ENCODE results near the gene HMGB3.
"Not testable (repeated sequence)": the region's sequence is repeated elsewhere in the genome, so short reads cannot be mapped to it uniquely, and the experiment has no call there.

HMGB3 gene

DNA sequence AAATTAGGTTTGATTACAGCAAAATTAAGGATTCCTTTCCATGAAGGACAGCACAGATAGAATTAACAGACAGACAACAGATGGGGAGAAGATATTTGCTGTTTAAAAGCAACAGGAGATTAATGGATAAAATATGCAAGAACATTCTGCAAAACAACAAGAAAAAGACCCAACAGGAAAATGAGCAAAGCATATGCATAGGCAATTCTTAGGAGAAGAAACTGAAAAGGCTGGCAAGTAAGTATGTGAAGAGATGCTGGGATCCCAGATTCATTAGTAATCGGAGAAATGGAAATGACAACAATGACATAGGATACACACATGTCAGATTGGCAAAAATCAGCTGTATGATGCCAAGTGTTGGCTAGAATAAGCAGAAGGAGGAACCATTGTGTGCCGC lies 27.5 kb upstream of the HMGB3 start:
- 80 to 92% methylated on average over 1 to 2 of the region's 2 CpGs for WGBS, 2 experiments (ENCODE audit: insufficient coverage in 2 of 2)
- no peaks in the 10 kb centered on the region for H3K36me3 ChIP-seq (ENCODE audit: control insufficient read depth, insufficient read depth, low read length)
- H3K9me3 ChIP-seq (ENCODE audit: control insufficient read depth, low read length) = no peaks in the 10 kb centered on the region
- H3K4me1 ChIP-seq (ENCODE audit: control insufficient read depth, insufficient read depth, low read length, poor library complexity, severe bottlenecking) = no peaks in the 10 kb centered on the region
- no peak overlapping the region for H3K27ac ChIP-seq (ENCODE audit: low read depth, low read length, severe bottlenecking)
- no peak overlapping the region for H3K4me3 ChIP-seq (ENCODE audit: extremely low read depth, insufficient read depth, low read length, poor library complexity, severe bottlenecking)

DNA sequence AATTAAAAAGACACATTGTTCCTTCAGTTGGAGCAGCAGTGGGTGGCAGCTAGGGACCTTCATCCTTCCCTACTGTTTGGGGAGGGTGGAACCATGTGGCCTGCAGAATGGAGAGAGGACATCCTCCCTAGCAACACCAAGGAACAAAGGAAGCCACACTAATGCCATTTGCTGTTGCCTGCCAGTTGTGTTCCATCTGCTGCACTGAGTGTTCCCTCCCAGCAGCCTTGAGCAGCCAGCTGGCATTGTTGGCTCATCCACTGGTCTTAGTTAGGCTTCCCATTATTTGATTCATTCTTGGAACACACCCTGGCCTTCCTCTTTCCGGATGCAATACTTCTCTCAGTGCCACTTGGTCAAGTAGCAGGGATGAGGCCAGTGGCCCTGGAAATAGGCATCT lies 25.0 kb upstream of the HMGB3 start:
- whole genome bisulfite sequencing, 2 experiments (ENCODE audit: insufficient coverage in 2 of 2) = 100% methylated on average over 1 of the region's 1 CpG; no CpG with 5 or more reads in 1 of the 2 experiments
- H3K9me3 ChIP-seq (ENCODE audit: control insufficient read depth, low read length) = no peaks in the 10 kb centered on the region
- no peaks in the 10 kb centered on the region for H3K4me1 ChIP-seq (ENCODE audit: control insufficient read depth, insufficient read depth, low read length, poor library complexity, severe bottlenecking)
- H3K4me3 ChIP-seq (ENCODE audit: extremely low read depth, insufficient read depth, low read length, poor library complexity, severe bottlenecking) = no peak overlapping the region
- no peaks in the 10 kb centered on the region for H3K36me3 ChIP-seq (ENCODE audit: control insufficient read depth, insufficient read depth, low read length)
- H3K27ac ChIP-seq (ENCODE audit: low read depth, low read length, severe bottlenecking) = no peak overlapping the region

DNA sequence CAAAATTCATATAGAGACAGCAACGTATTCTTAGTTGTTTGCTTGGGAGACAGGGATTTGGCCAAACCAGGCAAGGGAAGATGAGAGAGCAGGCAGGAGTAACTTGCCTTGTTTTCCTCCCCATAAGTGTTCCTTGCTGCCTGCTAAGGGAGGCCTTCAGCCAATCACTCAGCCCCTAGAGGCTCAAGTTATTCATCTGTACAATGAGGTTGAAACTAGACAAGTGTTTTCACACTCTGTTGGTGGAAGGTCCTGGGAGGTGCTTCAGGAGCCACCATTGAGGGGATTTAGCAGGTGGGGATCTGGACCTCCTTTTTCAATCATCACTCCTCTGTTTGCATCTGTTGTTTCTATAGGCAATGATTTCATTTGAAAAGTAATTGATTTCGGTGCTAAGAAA lies 23.6 kb upstream of the HMGB3 start:
- 86 to 100% methylated on average over 1 of the region's 2 CpGs for WGBS, 2 experiments (ENCODE audit: insufficient coverage in 2 of 2)
- no peaks in the 10 kb centered on the region for H3K9me3 ChIP-seq (ENCODE audit: control insufficient read depth, low read length)
- no peak overlapping the region for H3K4me3 ChIP-seq (ENCODE audit: extremely low read depth, insufficient read depth, low read length, poor library complexity, severe bottlenecking)
- H3K36me3 ChIP-seq (ENCODE audit: control insufficient read depth, insufficient read depth, low read length) = no peaks in the 10 kb centered on the region
- no peak overlapping the region for H3K27ac ChIP-seq (ENCODE audit: low read depth, low read length, severe bottlenecking)
- no peaks in the 10 kb centered on the region for H3K4me1 ChIP-seq (ENCODE audit: control insufficient read depth, insufficient read depth, low read length, poor library complexity, severe bottlenecking)

DNA sequence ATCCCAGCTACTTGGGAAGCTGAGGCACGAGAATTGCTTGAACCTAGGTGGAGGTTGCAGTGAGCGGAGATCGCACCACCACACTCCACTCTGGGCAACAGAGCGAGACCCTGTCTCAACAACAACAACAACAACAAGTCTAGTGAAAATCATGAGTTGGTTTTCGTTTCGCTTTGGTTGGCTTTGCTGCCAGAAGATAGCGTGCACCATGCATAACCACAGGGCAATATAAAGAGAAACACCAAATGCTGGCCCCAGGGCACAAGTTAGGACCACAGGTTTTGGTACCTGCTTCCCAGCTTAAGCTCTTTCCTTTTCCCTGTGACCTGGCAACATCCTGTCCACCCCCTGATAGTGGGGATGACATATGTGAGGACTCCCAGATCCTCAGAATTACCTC lies 21.5 kb upstream of the HMGB3 start:
- 80 to 100% methylated on average over 1 to 2 of the region's 7 CpGs for WGBS, 2 experiments (ENCODE audit: insufficient coverage in 2 of 2)
- Histone ChIP-seq H3K9me3 (ENCODE audit: control insufficient read depth, low read length) (no peaks in the 10 kb centered on the region), H3K4me1 (ENCODE audit: control insufficient read depth, insufficient read depth, low read length, poor library complexity, severe bottlenecking) (no peaks in the 10 kb centered on the region), H3K27ac (ENCODE audit: low read depth, low read length, severe bottlenecking) (no peak overlapping the region), H3K4me3 (ENCODE audit: extremely low read depth, insufficient read depth, low read length, poor library complexity, severe bottlenecking) (no peak overlapping the region), H3K36me3 (ENCODE audit: control insufficient read depth, insufficient read depth, low read length) (no peaks in the 10 kb centered on the region)

DNA sequence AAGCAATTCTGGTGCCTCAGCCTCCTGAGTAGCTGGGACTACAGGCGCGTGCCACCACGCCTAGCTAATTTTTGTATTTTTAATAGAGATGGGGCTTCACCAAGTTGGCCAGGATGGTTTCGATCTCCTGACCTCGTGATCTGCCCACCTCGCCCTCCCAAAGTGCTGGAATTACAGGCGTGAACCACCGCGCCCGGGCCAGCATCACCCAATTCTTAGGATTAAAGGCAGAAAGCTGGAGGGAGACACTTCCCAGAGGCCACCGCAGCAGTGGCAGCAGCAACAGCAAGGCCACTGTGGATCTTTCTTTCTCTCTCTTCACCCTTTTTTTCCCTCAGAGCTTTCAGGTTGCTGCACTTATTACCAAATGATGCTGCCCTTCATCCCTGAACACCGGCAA lies 18.7 kb upstream of the HMGB3 start:
- not testable (repeated sequence) for H3K9me3 ChIP-seq (ENCODE audit: control insufficient read depth, low read length); H3K27ac ChIP-seq (ENCODE audit: low read depth, low read length, severe bottlenecking); H3K36me3 ChIP-seq (ENCODE audit: control insufficient read depth, insufficient read depth, low read length); H3K4me3 ChIP-seq (ENCODE audit: extremely low read depth, insufficient read depth, low read length, poor library complexity, severe bottlenecking); H3K4me1 ChIP-seq (ENCODE audit: control insufficient read depth, insufficient read depth, low read length, poor library complexity, severe bottlenecking)
- 80 to 100% methylated on average over 1 to 2 of the region's 12 CpGs for WGBS, 2 experiments (ENCODE audit: insufficient coverage in 2 of 2)

DNA sequence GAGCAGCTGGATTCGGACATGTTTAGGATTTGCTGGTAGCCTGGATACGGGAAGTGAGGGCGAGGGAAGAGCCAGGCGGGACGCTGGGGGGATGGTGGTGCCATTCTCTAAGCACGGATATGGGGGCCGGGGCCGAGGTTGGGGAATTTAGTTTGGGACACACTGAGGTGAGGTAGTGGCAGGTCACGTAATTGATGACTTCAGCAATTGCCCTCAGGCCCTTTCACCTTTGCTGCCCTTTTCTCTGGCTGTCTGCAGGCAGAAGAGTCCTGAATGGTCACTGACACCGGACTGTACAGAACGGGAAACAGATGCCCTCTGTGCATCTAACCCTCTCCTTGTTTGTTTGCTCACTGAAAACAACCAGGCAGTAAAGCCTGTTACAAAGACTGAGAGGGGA lies 16.9 kb upstream of the HMGB3 start:
- WGBS, 2 experiments (ENCODE audit: insufficient coverage in 2 of 2) = 56 to 60% methylated on average over 1 to 2 of the region's 11 CpGs
- Histone ChIP-seq H3K4me1 (ENCODE audit: control insufficient read depth, insufficient read depth, low read length, poor library complexity, severe bottlenecking) (no peaks in the 10 kb centered on the region), H3K27ac (ENCODE audit: low read depth, low read length, severe bottlenecking) (no peak overlapping the region), H3K36me3 (ENCODE audit: control insufficient read depth, insufficient read depth, low read length) (no peaks in the 10 kb centered on the region), H3K9me3 (ENCODE audit: control insufficient read depth, low read length) (no peaks in the 10 kb centered on the region), H3K4me3 (ENCODE audit: extremely low read depth, insufficient read depth, low read length, poor library complexity, severe bottlenecking) (no peak overlapping the region)

DNA sequence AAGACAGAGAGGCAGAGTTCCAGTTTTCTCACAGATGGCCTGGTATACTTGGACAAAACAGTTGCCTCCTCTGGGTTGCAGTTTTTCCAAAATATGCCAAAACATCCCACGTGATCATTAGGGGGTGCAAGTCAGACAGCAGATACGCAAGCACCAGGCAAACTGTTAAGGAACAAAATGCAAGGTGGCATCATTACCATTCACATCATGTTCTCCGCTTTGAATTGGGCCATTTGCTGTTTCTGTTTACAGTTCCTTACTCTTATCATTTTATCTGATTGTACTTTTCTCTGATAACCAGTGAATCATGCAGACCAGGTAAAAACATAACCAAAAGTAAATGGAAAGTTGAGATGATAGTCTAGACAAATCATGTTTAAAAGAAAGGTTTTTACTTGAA lies 16.4 kb upstream of the HMGB3 start:
- no peaks in the 10 kb centered on the region for H3K4me1 ChIP-seq (ENCODE audit: control insufficient read depth, insufficient read depth, low read length, poor library complexity, severe bottlenecking)
- no peak overlapping the region for H3K27ac ChIP-seq (ENCODE audit: low read depth, low read length, severe bottlenecking)
- WGBS, 2 experiments (ENCODE audit: insufficient coverage in 2 of 2) = no CpG with 5 or more reads among the region's 3 CpGs
- H3K9me3 ChIP-seq (ENCODE audit: control insufficient read depth, low read length) = no peaks in the 10 kb centered on the region
- no peaks in the 10 kb centered on the region for H3K36me3 ChIP-seq (ENCODE audit: control insufficient read depth, insufficient read depth, low read length)
- no peak overlapping the region for H3K4me3 ChIP-seq (ENCODE audit: extremely low read depth, insufficient read depth, low read length, poor library complexity, severe bottlenecking)

DNA sequence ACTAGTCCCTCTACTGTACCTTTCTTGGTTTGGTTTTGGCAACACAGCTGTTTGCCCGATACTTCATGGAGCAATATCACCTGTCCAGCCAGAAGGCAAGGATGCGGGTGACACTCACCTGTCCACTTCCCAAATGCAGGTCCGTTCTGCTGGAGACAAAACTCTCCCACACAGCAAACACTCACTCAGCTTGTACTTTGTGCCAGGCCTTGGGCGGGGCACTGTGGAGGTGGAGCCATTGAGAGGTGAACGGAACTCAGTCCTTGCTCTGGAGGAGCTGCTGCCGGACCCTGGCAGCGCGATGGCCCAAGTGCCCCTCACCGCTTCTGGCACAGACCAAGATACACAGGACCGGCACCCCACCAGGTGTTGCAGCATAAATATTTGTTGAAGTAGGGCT lies 15.3 kb upstream of the HMGB3 start:
- Histone ChIP-seq H3K9me3 (ENCODE audit: control insufficient read depth, low read length) (no peaks in the 10 kb centered on the region), H3K4me3 (ENCODE audit: extremely low read depth, insufficient read depth, low read length, poor library complexity, severe bottlenecking) (no peak overlapping the region), H3K4me1 (ENCODE audit: control insufficient read depth, insufficient read depth, low read length, poor library complexity, severe bottlenecking) (no peaks in the 10 kb centered on the region), H3K36me3 (ENCODE audit: control insufficient read depth, insufficient read depth, low read length) (no peaks in the 10 kb centered on the region), H3K27ac (ENCODE audit: low read depth, low read length, severe bottlenecking) (no peak overlapping the region)
- 92% methylated on average over 3 of the region's 10 CpGs; no CpG with 5 or more reads in 1 of the 2 experiments for WGBS, 2 experiments (ENCODE audit: insufficient coverage in 2 of 2)

DNA sequence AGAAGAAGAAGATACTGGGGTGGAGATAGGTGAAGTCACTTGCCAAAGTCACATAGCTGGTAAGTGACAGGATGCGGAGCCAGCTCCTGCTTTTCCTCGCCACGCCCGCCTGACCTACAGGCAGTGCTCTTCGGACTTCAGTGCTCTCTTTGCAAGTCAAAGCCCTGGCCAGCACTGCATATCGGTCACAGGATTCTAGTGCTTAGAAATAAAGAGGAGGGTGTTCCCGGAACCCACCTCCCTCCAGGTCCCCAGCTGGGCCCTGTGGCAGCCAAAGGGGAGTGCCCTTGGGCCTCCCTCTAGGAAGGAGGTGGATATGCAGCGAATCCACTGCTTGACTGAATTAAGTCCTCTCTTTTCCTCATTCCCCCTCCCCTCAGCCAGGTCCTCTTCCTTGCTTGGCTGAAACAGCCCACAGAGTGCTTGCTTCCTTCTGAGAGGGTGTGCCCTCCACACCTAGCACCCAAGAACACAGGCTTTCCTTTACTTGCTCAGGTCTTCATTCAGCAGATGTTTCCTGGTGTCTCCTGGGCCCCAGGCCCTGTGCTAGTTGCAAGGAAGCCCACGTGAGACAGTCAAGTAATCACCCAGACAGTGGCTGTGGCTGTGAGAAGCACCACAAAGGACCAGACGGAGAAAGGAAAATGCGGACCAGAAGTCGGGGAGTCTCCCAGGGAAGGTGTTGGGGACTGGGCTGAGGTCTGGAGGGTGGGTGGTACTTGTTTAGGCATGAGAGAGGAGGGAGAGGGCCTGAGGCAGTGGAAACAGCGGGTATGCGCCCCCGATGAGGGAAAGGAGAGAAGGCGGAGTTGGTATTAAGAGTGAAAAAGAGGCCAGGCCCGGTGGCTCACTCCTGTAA lies 14.0 kb upstream of the HMGB3 start:
- Histone ChIP-seq H3K9me3 (ENCODE audit: control insufficient read depth, low read length) (no peaks in the 10 kb centered on the region), H3K4me1 (ENCODE audit: control insufficient read depth, insufficient read depth, low read length, poor library complexity, severe bottlenecking) (no peaks in the 10 kb centered on the region), H3K36me3 (ENCODE audit: control insufficient read depth, insufficient read depth, low read length) (no peaks in the 10 kb centered on the region), H3K27ac (ENCODE audit: low read depth, low read length, severe bottlenecking) (no peak overlapping the region), H3K4me3 (ENCODE audit: extremely low read depth, insufficient read depth, low read length, poor library complexity, severe bottlenecking) (no peak overlapping the region)
- 47 to 66% methylated on average over 4 to 7 of the region's 17 CpGs for WGBS, 2 experiments (ENCODE audit: insufficient coverage in 2 of 2)

DNA sequence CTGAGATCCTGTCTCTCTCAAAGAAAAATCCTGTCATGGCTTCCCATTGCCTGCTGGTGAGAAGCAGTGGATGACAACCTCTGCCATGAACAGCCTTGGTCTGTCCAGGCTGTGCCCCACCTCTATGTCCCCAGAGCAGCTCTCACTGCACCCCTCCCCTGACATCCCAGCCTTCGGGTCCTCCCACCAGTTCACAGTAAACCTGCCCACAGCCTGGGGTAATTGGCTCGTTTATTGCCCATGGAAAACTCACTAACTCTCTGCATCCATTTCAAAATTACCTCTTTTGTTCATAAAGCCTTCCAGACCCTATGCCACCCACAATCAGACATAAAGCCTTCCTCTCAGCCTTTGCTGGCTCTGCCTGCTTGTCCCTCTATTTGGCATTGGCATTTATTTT lies 10.7 kb upstream of the HMGB3 start:
- no peak overlapping the region for H3K4me3 ChIP-seq (ENCODE audit: extremely low read depth, insufficient read depth, low read length, poor library complexity, severe bottlenecking)
- 70 to 80% methylated on average over 1 to 2 of the region's 2 CpGs for WGBS, 2 experiments (ENCODE audit: insufficient coverage in 2 of 2)
- H3K4me1 ChIP-seq (ENCODE audit: control insufficient read depth, insufficient read depth, low read length, poor library complexity, severe bottlenecking) = no peaks in the 10 kb centered on the region
- no peaks in the 10 kb centered on the region for H3K36me3 ChIP-seq (ENCODE audit: control insufficient read depth, insufficient read depth, low read length)
- H3K27ac ChIP-seq (ENCODE audit: low read depth, low read length, severe bottlenecking) = no peak overlapping the region
- no peaks in the 10 kb centered on the region for H3K9me3 ChIP-seq (ENCODE audit: control insufficient read depth, low read length)

DNA sequence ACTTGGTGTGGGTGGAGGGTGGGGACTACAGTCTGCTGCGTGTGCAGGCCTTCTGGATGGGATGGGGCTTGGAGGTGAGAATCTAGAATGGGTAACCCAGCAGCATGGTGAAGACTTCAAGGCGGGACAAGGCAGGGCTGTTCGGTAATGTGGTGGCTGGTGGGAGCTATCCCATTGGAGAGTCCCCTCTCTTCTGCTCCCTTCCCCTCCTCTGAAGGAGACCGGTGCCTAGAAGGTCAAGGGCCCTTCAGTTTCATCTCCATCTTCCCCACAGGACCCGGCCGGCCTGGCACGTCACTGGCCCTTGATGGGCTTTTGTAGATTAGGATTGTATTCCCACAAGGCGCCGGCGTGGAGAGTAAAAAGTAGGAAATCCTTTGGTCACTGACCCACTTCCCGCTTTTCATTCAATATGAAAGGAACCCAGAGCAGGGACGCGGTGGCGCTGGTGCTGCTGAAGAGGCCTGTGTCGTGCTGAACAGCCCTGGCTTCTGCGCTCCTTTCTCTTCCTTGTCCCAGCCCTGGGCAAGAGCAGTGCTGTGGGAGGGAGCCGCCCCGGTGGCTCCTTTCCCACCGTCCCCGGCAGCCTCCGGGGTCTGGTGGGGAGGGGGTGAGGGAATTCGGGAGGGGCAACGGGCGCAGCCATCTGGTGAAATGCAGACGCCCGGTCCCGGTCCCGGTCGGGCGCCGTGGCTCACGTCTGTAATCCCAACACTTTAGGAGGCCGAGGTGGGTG lies 7.3 kb upstream of the HMGB3 start:
- no peak overlapping the region for H3K27ac ChIP-seq (ENCODE audit: low read depth, low read length, severe bottlenecking)
- no peaks in the 10 kb centered on the region for H3K9me3 ChIP-seq (ENCODE audit: control insufficient read depth, low read length)
- no peaks in the 10 kb centered on the region for H3K4me1 ChIP-seq (ENCODE audit: control insufficient read depth, insufficient read depth, low read length, poor library complexity, severe bottlenecking)
- 95 to 96% methylated on average over 4 to 8 of the region's 33 CpGs for WGBS, 2 experiments (ENCODE audit: insufficient coverage in 2 of 2)
- H3K36me3 ChIP-seq (ENCODE audit: control insufficient read depth, insufficient read depth, low read length) = no peaks in the 10 kb centered on the region
- no peak overlapping the region for H3K4me3 ChIP-seq (ENCODE audit: extremely low read depth, insufficient read depth, low read length, poor library complexity, severe bottlenecking)

All from mesodermal cell (in vitro differentiated cells).